GM10847 (cell line): Measurements from ENCODE around the gene CASZ1.

ENCODE experiments used
- POLR2A ChIP-seq: IDR thresholded peaks from 2 replicates; pipeline ENCODE4 v1.6.1; 2011; ENCODE audit not compliant: insufficient read length; ENCODE audit errors: extremely low read depth

Gene CASZ1

GRCh38 chr1:10671622-10672342 is 124.7 kb downstream of the CASZ1 start:
- no peak for TF ChIP-seq POLR2A

- TF ChIP-seq POLR2A = no peak
Observed at GRCh38 chr1:10671090-10671489, 125.4 kb downstream of the CASZ1 start.

GRCh38 chr1:10670190-10670589 is 126.3 kb downstream of the CASZ1 start:
- TF ChIP-seq POLR2A = no peak

GRCh38 chr1:10669570-10669969 is 126.9 kb downstream of the CASZ1 start:
- TF ChIP-seq POLR2A = no peak

- no peak for TF ChIP-seq POLR2A
Observed at GRCh38 chr1:10667861-10668761, 128.3 kb downstream of the CASZ1 start.

GRCh38 chr1:10665930-10666850 is 130.3 kb downstream of the CASZ1 start:
- no peak for TF ChIP-seq POLR2A

GRCh38 chr1:10665226-10665625 is 131.2 kb downstream of the CASZ1 start:
- TF ChIP-seq POLR2A = no peak

- TF ChIP-seq POLR2A = no peak
Observed at GRCh38 chr1:10664251-10664650, 132.2 kb downstream of the CASZ1 start.

- TF ChIP-seq POLR2A = no peak
Observed at GRCh38 chr1:10663678-10664035, 132.8 kb downstream of the CASZ1 start.

GRCh38 chr1:10662824-10663677 is 133.4 kb downstream of the CASZ1 start:
- no peak for TF ChIP-seq POLR2A

- no peak for TF ChIP-seq POLR2A
Observed at GRCh38 chr1:10662090-10662688, 134.3 kb downstream of the CASZ1 start.

GRCh38 chr1:10661453-10661852 is 135.0 kb downstream of the CASZ1 start:
- no peak for TF ChIP-seq POLR2A

GRCh38 chr1:10659646-10660540 is 136.6 kb downstream of the CASZ1 start:
- no peak for TF ChIP-seq POLR2A
